ENCODE measurements around the gene EHD1. TPM values are rescaled to one million over a fixed set of nuclear protein-coding genes. Genes with fewer than 3 reads are reported as not detected.

Gene EHD1
- total and polyA plus RNA-seq, 2 of the 8 experiments (the other 6 are each of a cell fraction or from before 2014, with no cell fraction given) = 31.5 to 42.9 TPM

DNA sequence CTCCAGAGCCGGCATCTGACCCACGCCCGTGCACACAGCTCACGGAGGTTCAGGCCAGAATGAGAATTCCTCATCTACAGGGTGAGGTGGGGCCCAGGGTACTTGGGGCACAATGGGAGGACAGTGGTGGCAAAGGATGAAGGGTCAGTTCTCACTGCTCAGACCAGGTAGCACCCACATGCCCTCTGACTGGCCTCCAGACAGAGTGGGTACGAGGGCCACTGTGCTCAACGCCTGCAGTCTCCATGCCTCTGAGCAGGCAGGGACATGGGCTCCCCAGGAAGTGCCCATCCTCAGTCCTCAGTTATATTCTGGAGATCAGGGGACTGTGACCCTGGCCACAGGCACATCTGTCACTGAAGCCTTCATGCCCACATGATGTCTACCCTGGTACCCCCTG, 20.9 kb downstream of the EHD1 start (continued):
- TF ChIP-seq CHD7 (IDR thresholded peaks at IDR 0.05; ENCODE audit: insufficient replicate concordance, low read length) (no peak), USF2 (IDR thresholded peaks at IDR 0.05; ENCODE audit: low read length) (no peak), CTCF (IDR thresholded peaks at IDR 0.05; ENCODE audit: control extremely low read depth in 1 of 3, insufficient read depth in 1 of 3, low read depth in 1 of 3, low read length in 3 of 3) (no peak), RFX5 (IDR thresholded peaks at IDR 0.05; ENCODE audit: borderline replicate concordance, low read depth, low read length) (no peak), POLR2AphosphoS5 (IDR thresholded peaks at IDR 0.05; ENCODE audit: low read depth, low read length) (no peak), TBP (IDR thresholded peaks at IDR 0.05; ENCODE audit: low read depth, low read length) (no peak), TCF12 (IDR thresholded peaks at IDR 0.05; ENCODE audit: low read depth, low read length) (no peak), GTF2F1 (IDR thresholded peaks at IDR 0.05; ENCODE audit: borderline replicate concordance, low read depth, low read length) (no peak), YY1 (IDR thresholded peaks at IDR 0.05; ENCODE audit: low read depth, low read length) (no peak)
